SH-SY5Y (cell line): Measurements from ENCODE around the gene SMYD3.

Source experiments
- GATA2 ChIP-seq: IDR thresholded peaks from 2 replicates; pipeline ENCODE4 v1.6.1; 2011; ENCODE audit warnings: mild to moderate bottlenecking, low read depth, low read length
- GATA3 ChIP-seq: IDR thresholded peaks from 2 replicates; pipeline ENCODE4 v1.6.1; 2011; ENCODE audit warnings: low read depth, mild to moderate bottlenecking, low read length, moderate library complexity

DNA sequence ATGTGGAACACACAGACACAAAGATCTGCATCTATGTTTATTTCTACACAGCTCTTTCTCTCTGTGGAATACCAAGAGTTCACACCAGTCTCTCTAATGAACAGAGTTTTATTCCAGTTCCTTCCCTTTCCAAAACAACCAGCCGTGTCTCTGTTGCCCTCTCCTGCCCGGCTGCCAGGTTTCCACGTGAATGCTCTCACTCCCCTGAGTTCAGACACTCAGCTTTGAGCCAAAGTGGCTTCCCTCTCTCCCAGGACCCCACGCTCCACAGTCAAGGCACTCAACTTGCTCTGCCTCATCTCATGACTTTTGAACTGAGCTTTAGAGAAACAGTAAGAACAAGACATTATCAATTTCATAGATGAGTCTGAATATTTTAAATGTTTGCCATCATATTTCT lies 488.9 kb downstream of the SMYD3 start:
- TF ChIP-seq GATA3 (no peak), GATA2 (no peak)
